Measurements from ENCODE around the gene FBXW12. TPM values are rescaled to one million over a fixed set of nuclear protein-coding genes. Genes with fewer than 3 reads are reported as not detected.

FBXW12 gene
- total and polyA plus RNA-seq, 2 donors (not counting 1 experiment from before 2014, with no cell fraction given), result not detected

- H3K4me2 ChIP-seq (replicated peaks; ENCODE audit: low read depth, low read length, poor library complexity, severe bottlenecking), result no peak overlapping the region
- no peak overlapping the region for H3K9ac ChIP-seq (ENCODE audit: low read length)
- H3K4me3 ChIP-seq (ENCODE audit: control extremely low read depth in 1 of 5, extremely low read depth in 1 of 5, insufficient read depth in 1 of 5, low read depth in 2 of 5, low read length in 4 of 5), result no peak overlapping the region
- DNase-seq (no peak), ATAC-seq (ENCODE audit: low read depth) (no peak)
- no peak overlapping the region for H2AFZ ChIP-seq (ENCODE audit: insufficient read depth, low read depth, low read length, poor library complexity, severe bottlenecking)
- H3K36me3 ChIP-seq (replicated peaks in 1 of 2; ENCODE audit: control extremely low read depth in 1 of 2, control insufficient read depth in 1 of 2, extremely low read depth in 1 of 2, insufficient read depth in 2 of 2, low read length in 1 of 2), result no peaks in the 10 kb centered on the region
- 100% methylated on average over 1 of the region's 8 CpGs for WGBS (ENCODE audit: insufficient coverage)
- no peaks in the 10 kb centered on the region for H3K9me3 ChIP-seq (ENCODE audit: control extremely low read depth in 1 of 3, control insufficient read depth in 2 of 3, insufficient read depth in 1 of 3, low read length in 2 of 3)
- CTCF ChIA-PET, result interaction anchor here (0.6 to 1.4 kb wide), 2 partner anchors 93 to 351 kb away, joined by 4 to 5 read pairs; no protein-coding TSS in a partner anchor
- Mint-ChIP-seq H3K4me1 (no peaks in the 10 kb centered on the region), H3K4me3 (no peak overlapping the region), H3K27me3 (peaks cover 16% of the 10 kb centered on the region), H3K27ac (no peak overlapping the region), H3K9me3 (ENCODE audit: insufficient read depth) (no peaks in the 10 kb centered on the region)
- intact Hi-C loops (cut with micrococcal nuclease), result no loop called here
- POLR2A ChIA-PET, result no interaction called here
- H3K27me3 ChIP-seq (replicated peaks in 1 of 4; ENCODE audit: control extremely low read depth in 1 of 4, control insufficient read depth in 3 of 4, insufficient read depth in 4 of 4, low read length in 3 of 4), result peaks cover 0 to 6% (median 2%) of the 10 kb centered on the region in 4 experiments
- no peaks in the 10 kb centered on the region for H3K4me1 ChIP-seq (ENCODE audit: control insufficient read depth in 2 of 2, insufficient read depth in 2 of 2, low read length in 2 of 2)
- no peak overlapping the region for H3K27ac ChIP-seq (ENCODE audit: low read length in 2 of 2)
- no peaks in the 10 kb centered on the region for H4K20me1 ChIP-seq (ENCODE audit: control insufficient read depth, insufficient read depth, low read length, poor library complexity, severe bottlenecking)
- no peaks in the 10 kb centered on the region for H3K79me2 ChIP-seq (ENCODE audit: control insufficient read depth, insufficient read depth, low read length)
- TF ChIP-seq EZH2 (IDR thresholded peaks at IDR 0.05; ENCODE audit: borderline replicate concordance, insufficient read depth, low read depth, low read length, poor library complexity, severe bottlenecking) (no peak), CTCF (IDR thresholded peaks at IDR 0.05) (no peak)
Measured at GRCh38 chr3:48343432-48343831, 28.6 kb upstream of the FBXW12 start.

- Histone ChIP-seq H3K9me3 (ENCODE audit: control extremely low read depth in 1 of 3, control insufficient read depth in 2 of 3, insufficient read depth in 1 of 3, low read length in 2 of 3) (no peaks in the 10 kb centered on the region), H3K9ac (ENCODE audit: low read length) (no peak overlapping the region), H4K20me1 (ENCODE audit: control insufficient read depth, insufficient read depth, low read length, poor library complexity, severe bottlenecking) (no peaks in the 10 kb centered on the region), H3K4me2 (replicated peaks; ENCODE audit: low read depth, low read length, poor library complexity, severe bottlenecking) (no peak overlapping the region), H2AFZ (ENCODE audit: insufficient read depth, low read depth, low read length, poor library complexity, severe bottlenecking) (no peak overlapping the region), H3K27ac (ENCODE audit: low read length in 2 of 2) (no peak overlapping the region), H3K36me3 (replicated peaks in 1 of 2; ENCODE audit: control extremely low read depth in 1 of 2, control insufficient read depth in 1 of 2, extremely low read depth in 1 of 2, insufficient read depth in 2 of 2, low read length in 1 of 2) (no peaks in the 10 kb centered on the region), H3K27me3 (replicated peaks in 1 of 4; ENCODE audit: control extremely low read depth in 1 of 4, control insufficient read depth in 3 of 4, insufficient read depth in 4 of 4, low read length in 3 of 4) (peaks cover 0 to 4% (median 2%) of the 10 kb centered on the region in 4 experiments), H3K4me1 (ENCODE audit: control insufficient read depth in 2 of 2, insufficient read depth in 2 of 2, low read length in 2 of 2) (no peaks in the 10 kb centered on the region), H3K4me3 (ENCODE audit: control extremely low read depth in 1 of 5, extremely low read depth in 1 of 5, insufficient read depth in 1 of 5, low read depth in 2 of 5, low read length in 4 of 5) (no peak overlapping the region), H3K79me2 (ENCODE audit: control insufficient read depth, insufficient read depth, low read length) (no peaks in the 10 kb centered on the region)
- intact Hi-C loops (cut with micrococcal nuclease), result no loop called here
- POLR2A ChIA-PET, result no interaction called here
- no peak overlapping the region for H3K27ac Mint-ChIP-seq
- no peaks in the 10 kb centered on the region for H3K4me1 Mint-ChIP-seq
- peaks cover 9% of the 10 kb centered on the region for H3K27me3 Mint-ChIP-seq
- ATAC-seq (ENCODE audit: low read depth) (no peak), DNase-seq (no peak)
- WGBS (ENCODE audit: insufficient coverage), result no CpG with 5 or more reads among the region's 1 CpG
- no peak for TF ChIP-seq CTCF (IDR thresholded peaks at IDR 0.05)
- TF ChIP-seq EZH2 (IDR thresholded peaks at IDR 0.05; ENCODE audit: borderline replicate concordance, insufficient read depth, low read depth, low read length, poor library complexity, severe bottlenecking), result no peak
- CTCF ChIA-PET, result interaction anchor here (1.4 kb wide), 1 partner anchor 91 kb away, joined by 5 read pairs; no protein-coding TSS in a partner anchor
- no peak overlapping the region for H3K4me3 Mint-ChIP-seq
- no peaks in the 10 kb centered on the region for H3K9me3 Mint-ChIP-seq (ENCODE audit: insufficient read depth)
Measured at GRCh38 chr3:48344867-48345507, 27.0 kb upstream of the FBXW12 start.

All from B cell (primary cell).